Ishikawa (cell line): ENCODE data around the gene ARL6IP6.

Experiments
- CEBPB ChIP-seq: IDR thresholded peaks from 2 replicates; pipeline ENCODE4 v1.6.1; 2012
- CREB1 ChIP-seq: IDR thresholded peaks from 2 replicates; pipeline ENCODE4 v1.6.1; 2012; ENCODE audit warnings: low read depth
- EGR1 ChIP-seq: IDR thresholded peaks from 2 replicates; pipeline ENCODE4 v1.6.1; 2012
- EP300 ChIP-seq: IDR thresholded peaks from 2 replicates; pipeline ENCODE4 v1.6.1; 2012; ENCODE audit warnings: borderline replicate concordance
- FOXM1 ChIP-seq: IDR thresholded peaks from 2 replicates; pipeline ENCODE4 v1.6.1; 2012; ENCODE audit warnings: low read depth, borderline replicate concordance
- NFIC ChIP-seq: IDR thresholded peaks from 2 replicates; pipeline ENCODE4 v1.6.1; 2012
- RAD21 ChIP-seq: IDR thresholded peaks from 2 replicates; pipeline ENCODE4 v1.6.1; 2012; ENCODE audit warnings: low read depth
- TAF1 ChIP-seq: IDR thresholded peaks from 2 replicates; pipeline ENCODE4 v1.6.1; 2012; ENCODE audit warnings: low read depth, mild to moderate bottlenecking
- TCF12 ChIP-seq: IDR thresholded peaks from 2 replicates; pipeline ENCODE4 v1.6.1; 2012; ENCODE audit warnings: low read depth
- TEAD4 ChIP-seq: IDR thresholded peaks from 2 replicates; pipeline ENCODE4 v1.6.1; 2012
- YY1 ChIP-seq: IDR thresholded peaks from 2 replicates; pipeline ENCODE4 v1.6.1; 2012; ENCODE audit warnings: low read depth
- ZBTB7A ChIP-seq: IDR thresholded peaks from 2 replicates; pipeline ENCODE4 v1.6.1; 2012; ENCODE audit warnings: low read depth
- TF ChIP-seq, protein P1 (sequence below): IDR thresholded peaks from 2 replicates; pipeline ENCODE4 v1.6.1; 2012; ENCODE audit warnings: low read depth, mild to moderate bottlenecking
- TF ChIP-seq, protein P2 (sequence below): IDR thresholded peaks from 2 replicates; pipeline ENCODE4 v1.6.1; 2012
- TF ChIP-seq, protein P3 (sequence below): IDR thresholded peaks from 2 replicates; pipeline ENCODE4 v1.6.1; 2012

Gene ARL6IP6

DNA sequence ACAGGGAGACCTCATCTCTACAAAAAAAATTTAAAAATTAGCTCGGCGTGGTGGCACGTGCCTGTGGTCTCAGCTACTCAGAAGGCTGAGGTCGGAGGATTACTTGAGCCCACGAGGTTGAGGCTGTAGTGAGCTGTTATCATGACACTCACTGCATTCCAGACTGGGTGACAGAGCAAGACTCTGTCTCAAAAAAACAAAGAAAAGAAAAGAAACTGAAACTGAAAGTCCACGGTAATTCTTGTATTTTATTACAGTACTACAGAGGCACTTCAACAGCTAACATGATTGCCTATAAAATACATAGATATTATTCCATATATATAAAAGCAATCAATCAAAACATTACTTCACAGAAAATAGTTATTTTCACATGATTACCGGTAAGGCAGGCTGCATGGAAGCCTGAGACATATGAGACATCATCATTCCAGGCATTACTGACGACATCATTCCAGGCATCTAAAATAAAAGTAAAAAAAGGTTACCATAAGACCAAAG is 24.2 kb upstream of the ARL6IP6 start:
- TF ChIP-seq CREB1 (no peak), EGR1 (no peak), TAF1 (no peak), NFIC (no peak), EP300 (no peak), RAD21 (no peak), YY1 (no peak)
- TF ChIP-seq, protein P1, sequence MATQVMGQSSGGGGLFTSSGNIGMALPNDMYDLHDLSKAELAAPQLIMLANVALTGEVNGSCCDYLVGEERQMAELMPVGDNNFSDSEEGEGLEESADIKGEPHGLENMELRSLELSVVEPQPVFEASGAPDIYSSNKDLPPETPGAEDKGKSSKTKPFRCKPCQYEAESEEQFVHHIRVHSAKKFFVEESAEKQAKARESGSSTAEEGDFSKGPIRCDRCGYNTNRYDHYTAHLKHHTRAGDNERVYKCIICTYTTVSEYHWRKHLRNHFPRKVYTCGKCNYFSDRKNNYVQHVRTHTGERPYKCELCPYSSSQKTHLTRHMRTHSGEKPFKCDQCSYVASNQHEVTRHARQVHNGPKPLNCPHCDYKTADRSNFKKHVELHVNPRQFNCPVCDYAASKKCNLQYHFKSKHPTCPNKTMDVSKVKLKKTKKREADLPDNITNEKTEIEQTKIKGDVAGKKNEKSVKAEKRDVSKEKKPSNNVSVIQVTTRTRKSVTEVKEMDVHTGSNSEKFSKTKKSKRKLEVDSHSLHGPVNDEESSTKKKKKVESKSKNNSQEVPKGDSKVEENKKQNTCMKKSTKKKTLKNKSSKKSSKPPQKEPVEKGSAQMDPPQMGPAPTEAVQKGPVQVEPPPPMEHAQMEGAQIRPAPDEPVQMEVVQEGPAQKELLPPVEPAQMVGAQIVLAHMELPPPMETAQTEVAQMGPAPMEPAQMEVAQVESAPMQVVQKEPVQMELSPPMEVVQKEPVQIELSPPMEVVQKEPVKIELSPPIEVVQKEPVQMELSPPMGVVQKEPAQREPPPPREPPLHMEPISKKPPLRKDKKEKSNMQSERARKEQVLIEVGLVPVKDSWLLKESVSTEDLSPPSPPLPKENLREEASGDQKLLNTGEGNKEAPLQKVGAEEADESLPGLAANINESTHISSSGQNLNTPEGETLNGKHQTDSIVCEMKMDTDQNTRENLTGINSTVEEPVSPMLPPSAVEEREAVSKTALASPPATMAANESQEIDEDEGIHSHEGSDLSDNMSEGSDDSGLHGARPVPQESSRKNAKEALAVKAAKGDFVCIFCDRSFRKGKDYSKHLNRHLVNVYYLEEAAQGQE, result no peak
- TF ChIP-seq, protein P2, sequence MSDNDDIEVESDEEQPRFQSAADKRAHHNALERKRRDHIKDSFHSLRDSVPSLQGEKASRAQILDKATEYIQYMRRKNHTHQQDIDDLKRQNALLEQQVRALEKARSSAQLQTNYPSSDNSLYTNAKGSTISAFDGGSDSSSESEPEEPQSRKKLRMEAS, result no peak

DNA sequence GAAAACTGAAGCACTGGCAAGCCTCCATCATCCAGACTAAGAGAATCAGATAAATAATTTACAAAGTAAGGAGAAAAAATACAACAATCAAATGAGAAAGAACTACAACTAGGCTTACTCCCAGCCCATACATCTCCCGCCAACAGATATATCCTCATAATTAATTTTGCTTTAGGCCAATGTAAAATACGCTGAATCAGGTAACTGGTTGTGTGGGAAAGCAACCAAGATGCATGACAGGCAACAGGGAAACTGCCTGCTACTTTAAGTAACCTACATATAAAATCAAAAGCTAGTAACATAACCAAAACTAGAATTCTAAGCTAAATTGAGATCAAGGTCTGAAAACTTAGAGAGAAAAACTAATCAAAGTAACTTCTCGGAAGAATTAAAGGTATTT is 22.7 kb upstream of the ARL6IP6 start:
- TF ChIP-seq FOXM1, result no peak
- no peak for TF ChIP-seq CEBPB
- TF ChIP-seq EGR1, result no peak
- no peak for TF ChIP-seq TEAD4
- TF ChIP-seq, protein P2, result no peak
- no peak for TF ChIP-seq CREB1
- TF ChIP-seq, protein P1, result no peak
- TF ChIP-seq TAF1, result no peak
- no peak for TF ChIP-seq ZBTB7A
- no peak for TF ChIP-seq EP300
- no peak for TF ChIP-seq NFIC
- no peak for TF ChIP-seq RAD21

DNA sequence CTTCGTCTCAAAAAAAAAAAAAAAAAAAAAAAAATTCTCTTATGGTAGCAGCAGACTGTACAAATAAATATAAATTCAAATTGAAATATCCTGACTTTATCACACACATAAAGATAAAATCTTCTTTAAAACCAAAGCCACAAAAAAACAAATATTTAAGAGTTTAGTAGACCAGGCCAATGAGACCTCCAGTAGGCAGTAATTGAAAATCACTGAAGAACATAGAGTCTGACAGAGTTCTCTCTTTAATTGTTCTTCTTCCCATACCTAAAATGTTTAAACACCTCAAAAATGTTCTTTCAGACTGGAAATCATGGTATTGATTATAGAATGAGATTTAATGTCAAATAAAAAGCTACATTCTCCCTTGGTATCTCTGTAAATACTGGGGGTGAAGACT is 21.9 kb upstream of the ARL6IP6 start:
- TF ChIP-seq, protein P1, result no peak
- TF ChIP-seq TCF12, result no peak
- TF ChIP-seq TEAD4, result no peak
- TF ChIP-seq YY1, result no peak
- TF ChIP-seq, protein P2, result no peak
- TF ChIP-seq EP300, result no peak
- TF ChIP-seq CEBPB, result no peak
- TF ChIP-seq TAF1, result no peak
- no peak for TF ChIP-seq ZBTB7A
- TF ChIP-seq CREB1, result no peak
- TF ChIP-seq RAD21, result no peak
- no peak for TF ChIP-seq EGR1
- TF ChIP-seq FOXM1, result no peak
- TF ChIP-seq, protein P3, sequence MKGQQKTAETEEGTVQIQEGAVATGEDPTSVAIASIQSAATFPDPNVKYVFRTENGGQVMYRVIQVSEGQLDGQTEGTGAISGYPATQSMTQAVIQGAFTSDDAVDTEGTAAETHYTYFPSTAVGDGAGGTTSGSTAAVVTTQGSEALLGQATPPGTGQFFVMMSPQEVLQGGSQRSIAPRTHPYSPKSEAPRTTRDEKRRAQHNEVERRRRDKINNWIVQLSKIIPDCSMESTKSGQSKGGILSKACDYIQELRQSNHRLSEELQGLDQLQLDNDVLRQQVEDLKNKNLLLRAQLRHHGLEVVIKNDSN, result no peak
- TF ChIP-seq NFIC, result no peak

DNA sequence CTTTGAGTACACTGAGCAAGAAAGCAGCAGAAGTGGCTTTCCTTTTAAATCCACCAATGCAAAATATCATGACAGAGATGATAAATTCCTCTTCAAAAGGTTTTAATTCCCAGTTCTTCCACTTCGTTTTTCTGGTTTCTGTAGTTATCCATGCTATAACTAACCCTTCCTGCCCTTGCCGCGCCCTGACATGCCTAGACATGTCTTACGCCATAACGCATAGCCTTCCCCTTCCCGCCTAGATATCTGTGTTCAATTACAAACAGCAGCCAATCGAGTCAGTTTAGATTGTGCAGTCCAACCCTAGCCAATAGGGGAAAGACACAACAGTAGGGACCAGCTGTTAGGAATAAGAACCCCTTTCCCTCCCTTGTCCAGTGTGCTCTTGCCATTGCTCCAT is 17.2 kb upstream of the ARL6IP6 start:
- TF ChIP-seq EP300, result no peak
- no peak for TF ChIP-seq RAD21
- TF ChIP-seq FOXM1, result no peak
- TF ChIP-seq TCF12, result no peak

DNA sequence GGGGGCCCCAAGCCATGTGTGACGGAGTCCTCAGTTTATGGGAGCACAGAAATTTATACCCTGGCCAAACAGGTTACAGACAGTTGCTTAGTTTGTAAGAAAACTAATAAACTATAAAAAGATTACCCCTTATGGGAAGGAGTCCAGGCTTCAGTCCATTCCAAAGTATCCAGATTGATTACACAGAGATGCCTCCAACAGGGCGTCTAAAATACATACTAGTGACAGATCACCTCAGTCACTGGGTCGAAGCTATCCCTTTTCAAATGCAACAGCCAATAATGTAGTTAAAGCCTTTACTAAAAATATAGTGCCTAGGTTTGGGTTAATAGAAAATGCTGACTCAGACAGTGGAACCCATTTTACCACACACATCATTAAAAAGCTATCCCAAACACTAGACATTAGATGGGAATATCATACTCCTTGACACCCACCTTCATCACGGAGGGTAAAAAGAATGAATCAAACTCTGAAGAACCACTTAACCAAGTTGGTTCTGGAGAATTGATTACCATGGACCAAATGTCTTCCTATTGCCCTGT is 11.9 kb upstream of the ARL6IP6 start:
- TF ChIP-seq CEBPB, result no peak

DNA sequence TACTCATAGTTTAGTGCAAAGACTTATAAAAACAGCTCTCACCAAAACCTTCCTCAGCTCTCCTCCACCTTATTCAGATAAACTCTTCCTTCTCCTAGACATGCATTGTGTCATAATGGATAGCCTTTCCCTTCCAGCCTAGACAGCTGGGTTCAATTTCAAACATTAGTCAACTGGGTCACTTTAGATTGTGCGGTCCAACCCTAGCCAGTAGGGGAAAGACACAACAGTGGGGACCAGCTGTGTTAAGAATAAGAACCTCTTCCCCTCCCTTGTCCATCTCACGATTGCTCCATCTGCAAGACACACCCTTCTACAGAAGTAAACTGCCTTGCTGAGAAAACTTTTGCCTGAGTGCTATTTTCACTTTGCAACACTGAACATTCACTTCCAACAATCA is 9.7 kb upstream of the ARL6IP6 start:
- TF ChIP-seq, protein P2, result no peak
- no peak for TF ChIP-seq YY1
- TF ChIP-seq FOXM1, result no peak
- TF ChIP-seq NFIC, result no peak
- TF ChIP-seq, protein P1, result no peak
- TF ChIP-seq, protein P3, result no peak
- TF ChIP-seq EP300, result no peak
- no peak for TF ChIP-seq CEBPB
- no peak for TF ChIP-seq RAD21
